HG02973 (cell line): Measurements from ENCODE around the gene LRRFIP2.
A peak's percentile ranks its signal among the peaks of the same experiment; 100 is the strongest.
"Not testable (repeated sequence)": the region's sequence is repeated elsewhere in the genome, so short reads cannot be mapped to it uniquely, and the experiment has no call there.

Experiments
- ATAC-seq: cut with Tn5 transposase; IDR thresholded peaks from one replicate; pipeline ENCODE4 v1.9.1; 2021; ENCODE audit warnings: moderate library complexity; ENCODE audit not compliant: unreplicated experiment

Gene LRRFIP2

DNA sequence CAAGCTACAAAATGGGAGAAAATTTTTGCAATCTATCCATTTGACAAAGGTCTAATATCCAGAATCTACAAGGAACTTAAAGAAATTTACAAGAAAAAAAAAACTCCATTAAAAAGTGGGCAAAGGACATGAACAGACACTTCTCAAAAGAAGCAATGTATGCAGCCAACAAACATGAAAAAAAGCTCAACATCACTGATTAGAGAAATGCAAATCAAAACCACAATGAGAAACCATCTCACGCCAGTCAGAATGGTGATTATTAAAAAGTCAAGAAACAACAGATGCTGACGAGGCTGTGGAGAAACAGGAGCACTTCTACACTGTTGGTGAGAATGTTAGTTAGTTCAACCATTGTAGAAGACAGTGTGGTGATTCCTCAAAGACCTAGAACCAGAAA is 27.5 kb downstream of the LRRFIP2 start:
- ATAC-seq, result not testable (repeated sequence)

DNA sequence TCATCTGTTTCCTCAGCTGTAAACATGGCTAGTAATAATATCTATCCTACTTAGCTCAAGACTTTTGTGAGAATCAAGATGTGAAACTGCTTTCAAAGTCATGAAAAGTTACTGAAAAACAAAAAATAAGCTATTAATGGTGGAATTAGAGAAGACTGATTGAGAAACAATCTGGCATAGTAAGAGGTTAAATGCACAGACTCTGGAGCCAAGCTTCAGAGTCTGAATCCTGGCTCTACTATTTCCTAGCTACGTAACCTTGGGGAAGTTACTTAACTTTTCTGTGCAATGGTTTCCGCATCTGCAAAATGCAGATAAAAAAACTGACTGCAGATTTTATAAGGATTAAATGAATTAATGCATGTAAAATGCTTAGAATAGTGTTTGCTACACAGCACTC is 28.8 kb downstream of the LRRFIP2 start:
- ATAC-seq, result no peak

DNA sequence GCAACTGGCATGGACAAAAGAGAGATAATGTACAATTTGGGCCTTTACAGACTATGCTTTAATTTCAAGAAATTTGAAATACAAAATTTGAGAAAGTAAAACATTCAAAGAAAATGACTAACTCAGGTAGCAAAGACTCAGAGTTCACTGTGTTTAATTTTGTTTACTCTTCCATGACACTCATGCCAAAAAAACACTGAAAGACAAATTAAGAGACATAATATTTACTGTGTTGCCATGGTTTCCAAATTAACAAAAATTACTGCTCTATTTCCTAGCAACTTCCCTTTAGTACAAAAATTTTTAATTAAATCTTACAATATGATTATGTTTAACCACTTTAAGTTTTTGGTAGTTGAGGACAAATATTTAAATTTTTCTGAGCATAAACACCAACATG is 29.6 kb downstream of the LRRFIP2 start:
- ATAC-seq, result no peak

DNA sequence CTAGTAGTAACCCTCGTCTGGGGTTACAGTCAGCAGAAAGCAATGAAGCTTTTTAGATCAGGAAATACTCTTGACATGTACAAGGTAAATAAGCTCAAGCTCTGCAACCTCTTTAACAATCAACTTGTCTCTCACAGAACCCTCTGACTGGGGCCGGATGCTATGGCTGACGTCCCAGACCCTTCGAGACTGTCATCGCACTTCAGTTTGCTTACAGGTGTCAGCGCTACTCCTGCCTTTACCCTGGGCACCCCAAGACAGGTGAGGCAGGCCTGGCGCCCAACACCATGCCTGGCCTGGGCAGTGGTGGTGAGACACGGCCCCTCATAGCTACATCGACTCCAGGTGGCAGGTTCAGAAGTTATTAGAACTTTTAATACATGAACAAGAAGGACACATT is 30.6 kb downstream of the LRRFIP2 start:
- no peak for ATAC-seq

DNA sequence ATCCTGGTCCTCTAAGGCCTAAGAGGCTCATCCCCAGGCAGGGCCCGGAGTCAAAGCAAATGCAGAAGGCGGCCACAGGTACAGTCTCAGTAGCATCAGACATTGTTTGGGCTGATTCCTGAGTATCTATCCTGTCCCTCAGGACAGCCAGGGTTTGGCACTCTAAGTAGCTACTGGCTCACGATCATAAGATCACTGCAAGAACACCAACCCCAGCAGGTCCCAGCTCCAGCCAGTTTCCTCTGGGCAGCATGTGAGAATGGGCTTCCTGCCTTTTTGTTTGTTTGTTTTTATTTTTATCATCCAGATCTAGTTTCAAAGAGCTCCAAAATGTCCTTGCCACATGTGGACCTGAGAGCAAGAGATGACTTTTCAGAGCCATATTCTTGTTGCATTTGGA is 32.7 kb downstream of the LRRFIP2 start:
- no peak for ATAC-seq

DNA sequence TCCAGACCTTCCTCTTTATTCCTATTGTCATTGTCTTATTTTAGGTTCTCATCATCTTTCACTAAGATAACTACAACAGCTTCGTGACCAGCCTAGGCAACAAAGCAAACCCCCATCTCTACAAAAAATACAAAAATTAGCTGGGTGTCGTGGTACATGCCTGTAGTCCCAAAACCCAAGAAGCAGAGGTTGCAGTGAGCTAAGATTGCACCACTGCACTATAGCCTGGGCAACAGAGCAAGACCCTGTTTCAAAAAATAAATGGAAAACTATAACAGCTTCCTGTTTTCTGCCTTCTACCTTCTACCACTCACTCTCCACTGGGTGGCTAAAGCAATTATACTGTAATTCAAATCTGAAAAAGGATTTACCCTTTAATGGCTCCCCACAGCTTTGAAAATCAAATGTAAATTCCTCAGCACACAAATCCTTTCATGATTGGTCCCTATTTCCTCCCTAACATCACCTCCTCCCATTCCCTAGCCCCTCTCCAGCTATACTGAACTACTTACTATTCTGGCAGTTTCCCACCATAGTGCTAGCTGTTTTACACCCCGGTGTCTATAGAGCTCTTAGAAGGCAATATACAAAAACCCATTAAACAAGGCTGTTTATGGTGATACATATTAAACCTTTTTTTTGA is 33.4 kb downstream of the LRRFIP2 start:
- ATAC-seq, result no peak

DNA sequence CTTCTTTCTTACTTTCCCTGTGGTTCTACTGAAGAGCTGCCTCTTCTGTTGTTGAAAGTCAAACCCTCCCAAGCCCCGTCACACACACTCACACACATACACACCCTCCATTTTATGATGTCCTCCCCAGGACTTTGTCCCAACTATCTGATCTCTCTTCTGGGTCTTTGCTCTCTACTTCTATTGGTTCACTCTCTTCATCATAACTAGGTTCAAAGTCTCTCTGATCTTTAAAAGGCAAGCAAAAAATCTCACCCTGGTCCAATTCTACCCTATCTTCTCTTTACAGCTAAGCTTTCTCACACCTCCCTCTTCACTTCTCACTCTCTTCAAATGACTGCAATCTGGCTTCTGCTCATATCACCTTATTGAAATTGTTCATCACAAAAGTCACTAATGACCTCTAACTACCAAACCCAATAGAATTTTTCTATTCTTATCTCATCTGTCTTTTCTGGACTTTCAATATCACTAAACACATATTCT is 34.8 kb downstream of the LRRFIP2 start:
- peak; percentile 64 for ATAC-seq

DNA sequence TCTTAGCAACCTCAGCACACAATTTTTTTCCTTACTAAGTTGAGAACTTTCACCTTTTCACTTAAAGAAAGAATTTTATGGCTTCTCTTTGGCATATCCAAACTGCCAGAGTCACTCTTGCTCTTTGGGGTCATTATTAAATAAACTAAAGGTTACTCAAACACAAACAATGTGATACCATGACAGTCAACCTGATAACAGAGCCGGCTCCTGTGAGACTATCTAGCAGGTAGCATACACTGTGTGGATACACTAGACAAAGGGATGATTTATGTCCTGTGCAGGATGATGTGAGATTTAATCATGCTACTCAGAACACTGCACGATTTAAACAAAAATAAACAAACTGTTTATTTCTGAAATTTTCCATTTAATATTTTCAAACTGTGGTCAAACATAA is 35.6 kb downstream of the LRRFIP2 start:
- no peak for ATAC-seq

DNA sequence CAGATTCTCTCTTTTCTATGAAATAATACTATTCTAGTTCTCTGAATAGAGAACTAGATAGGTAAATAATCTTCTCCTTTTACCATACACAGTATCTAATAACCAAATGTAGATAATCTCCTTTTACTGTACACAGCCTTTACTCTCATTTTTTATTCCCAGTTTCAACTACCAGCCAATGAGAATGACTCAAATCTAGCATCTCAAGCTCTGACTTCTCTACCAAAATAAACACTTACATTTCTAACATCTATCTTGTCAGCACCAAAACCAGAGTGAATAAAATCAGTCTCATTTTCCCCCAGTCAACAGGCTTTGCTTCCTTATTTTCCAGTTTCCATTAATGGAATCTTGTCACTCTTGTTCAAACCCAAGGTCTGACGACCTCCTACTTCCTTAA is 36.9 kb downstream of the LRRFIP2 start:
- no peak for ATAC-seq

DNA sequence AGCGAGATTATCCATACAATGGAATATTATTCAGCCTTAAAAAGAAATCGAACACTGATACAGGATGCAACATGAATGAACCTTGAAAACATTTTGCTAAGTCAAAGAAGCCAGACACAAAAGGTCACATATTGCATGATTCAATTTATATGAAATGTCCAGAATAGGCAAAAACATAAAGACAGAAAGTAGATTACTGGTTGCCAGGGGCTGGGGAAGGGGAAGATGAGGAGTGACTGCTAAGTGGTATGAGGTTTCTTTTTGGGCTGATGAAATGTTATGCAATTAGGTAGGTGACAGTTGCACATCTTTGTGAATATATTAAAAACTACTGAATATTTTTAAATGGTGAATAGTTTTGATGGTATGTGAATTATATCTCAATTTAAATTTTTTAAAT is 38.3 kb downstream of the LRRFIP2 start:
- no peak for ATAC-seq

DNA sequence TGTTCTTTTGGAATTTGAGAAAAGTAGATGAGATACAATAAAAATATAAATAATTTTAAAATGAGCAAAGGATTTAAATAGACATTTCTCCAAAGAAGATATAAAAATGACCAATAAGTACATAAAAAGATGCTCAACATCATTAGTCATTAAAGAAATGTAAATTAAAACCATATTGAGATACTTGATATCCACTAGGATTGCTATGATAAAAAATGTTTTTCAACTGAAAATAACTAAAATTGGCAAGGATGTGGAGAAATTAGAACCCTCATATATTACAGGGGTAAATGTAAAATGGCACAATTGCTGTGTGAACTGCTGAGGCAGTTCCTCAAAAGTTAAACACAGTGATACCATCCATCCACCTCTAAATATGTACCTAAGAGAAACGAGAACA is 38.8 kb downstream of the LRRFIP2 start:
- no peak for ATAC-seq

DNA sequence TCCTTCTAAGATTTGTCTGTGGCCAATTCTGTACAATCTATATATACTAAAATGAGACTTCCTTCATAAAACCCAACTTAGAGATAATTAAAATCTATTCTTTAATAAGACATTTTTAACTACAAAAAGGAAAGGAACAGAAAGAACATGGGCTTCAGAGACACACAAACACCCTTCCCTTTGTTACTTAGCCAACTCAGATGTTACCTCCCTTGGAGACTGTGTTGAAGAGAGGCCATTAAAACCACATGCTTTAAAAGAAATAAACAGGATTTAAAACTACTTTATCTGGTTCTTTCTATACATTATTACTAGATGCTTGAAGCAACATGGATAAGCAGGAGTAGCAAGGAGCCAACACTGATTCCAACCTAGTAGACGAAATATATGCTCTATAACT is 42.0 kb downstream of the LRRFIP2 start:
- ATAC-seq, result no peak

DNA sequence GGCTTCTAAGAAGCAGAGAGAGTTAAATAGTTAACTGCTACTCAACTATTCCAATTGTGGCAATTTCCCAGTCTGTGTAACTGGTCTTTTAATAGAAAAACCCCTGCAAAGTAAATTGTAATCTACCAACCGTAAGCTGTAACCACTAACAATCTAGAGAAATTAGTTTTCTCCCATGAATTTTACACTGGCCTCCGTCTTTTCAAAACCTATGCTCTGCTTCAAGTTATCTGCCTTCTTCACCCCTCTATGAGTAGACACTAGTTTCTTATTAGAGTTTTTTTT is 42.6 kb downstream of the LRRFIP2 start:
- ATAC-seq, result no peak

DNA sequence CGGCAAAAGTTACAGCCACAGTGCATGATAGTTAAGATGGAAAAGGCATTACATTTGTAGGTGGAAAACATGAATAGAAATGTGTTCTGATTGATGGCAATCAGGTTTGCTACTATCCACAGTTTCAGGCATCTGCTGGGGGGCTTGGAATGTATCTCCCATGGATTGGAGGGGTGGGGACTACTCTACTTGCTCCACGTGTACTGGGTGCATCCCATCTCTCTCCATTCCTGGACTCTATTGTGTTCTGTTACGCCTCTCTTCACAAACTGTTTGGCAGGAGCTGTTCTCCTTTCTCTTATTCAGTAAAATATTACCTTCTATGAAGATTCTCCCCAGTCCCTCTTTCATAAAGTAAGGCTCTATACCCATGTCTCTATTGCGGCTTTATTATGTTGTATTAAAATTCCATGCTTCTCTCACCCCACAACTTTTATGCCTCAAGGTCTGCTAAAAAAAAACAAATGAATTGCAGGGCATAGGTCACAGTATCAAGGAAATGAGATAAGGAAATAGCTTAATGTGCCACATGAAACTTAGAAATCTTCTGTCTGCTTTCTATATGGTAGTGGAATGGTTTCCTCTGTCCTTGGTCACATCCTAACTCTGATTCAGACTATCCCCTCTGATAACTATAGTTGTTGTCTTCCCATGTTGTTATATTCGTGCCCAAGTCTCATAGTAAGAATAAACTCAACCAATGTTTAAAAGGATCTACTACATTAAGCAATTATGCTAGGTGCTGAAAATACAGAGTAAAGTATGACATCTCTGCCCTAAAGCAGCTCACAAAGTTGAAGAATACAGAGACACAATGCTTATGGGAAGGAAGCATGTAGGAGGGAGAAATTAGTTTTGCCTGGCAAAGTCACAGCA is 43.2 kb downstream of the LRRFIP2 start:
- ATAC-seq, result no peak

DNA sequence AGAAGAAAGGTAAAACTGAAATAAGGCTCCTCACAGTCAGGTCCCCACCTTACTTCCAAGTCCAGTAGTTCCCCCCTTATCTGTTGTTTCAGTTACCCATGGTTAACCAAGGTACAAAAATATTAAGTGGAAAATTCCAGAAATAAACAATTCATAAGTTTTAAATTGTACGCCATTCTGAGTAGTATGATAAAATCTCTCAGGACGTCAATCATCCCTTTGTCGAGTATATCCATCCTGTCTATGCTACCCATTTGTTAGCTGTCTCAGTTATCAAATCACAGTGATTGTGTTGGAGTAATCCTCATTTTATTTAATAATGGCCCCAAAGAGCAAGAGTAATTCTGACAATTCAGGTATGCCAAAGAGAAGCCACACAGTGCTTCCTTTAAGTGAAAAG is 43.9 kb downstream of the LRRFIP2 start:
- ATAC-seq, result no peak

DNA sequence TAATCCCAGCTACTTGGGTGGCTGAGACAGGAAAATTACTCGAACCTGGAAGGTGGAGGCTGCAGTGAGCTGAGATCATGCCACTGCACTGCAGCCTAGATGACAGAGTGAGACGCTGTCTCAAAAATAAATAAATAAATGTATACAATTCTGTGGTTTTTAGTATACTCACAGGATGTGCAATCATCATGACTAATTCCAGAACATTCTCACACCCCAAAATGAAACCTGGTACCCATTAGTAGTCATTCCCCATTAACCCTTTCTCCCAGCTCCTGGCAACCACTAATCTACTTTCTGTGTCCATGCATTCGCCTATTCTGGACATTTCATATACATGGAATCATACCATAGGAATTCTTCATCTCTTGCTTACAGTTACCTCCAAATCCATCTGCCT is 44.5 kb downstream of the LRRFIP2 start:
- peak; percentile 77 for ATAC-seq

DNA sequence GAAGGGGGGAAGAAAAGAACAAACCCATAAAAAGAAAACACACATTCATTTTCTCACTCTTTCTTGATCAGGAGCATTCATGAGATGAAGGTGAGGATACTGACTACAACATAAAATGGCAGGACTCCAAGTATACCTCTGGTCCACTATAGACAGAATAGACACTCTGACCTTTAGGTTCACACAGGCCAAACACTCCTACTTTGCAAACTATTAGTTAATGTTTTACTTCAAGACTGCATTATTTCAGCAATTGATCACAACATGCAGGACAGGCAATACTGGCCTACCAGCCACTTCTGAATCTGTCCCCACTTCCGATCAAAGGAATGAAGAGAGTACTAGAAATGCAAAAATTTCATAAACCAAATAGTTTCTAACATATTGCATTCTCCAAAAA is 47.0 kb downstream of the LRRFIP2 start:
- ATAC-seq, result no peak

DNA sequence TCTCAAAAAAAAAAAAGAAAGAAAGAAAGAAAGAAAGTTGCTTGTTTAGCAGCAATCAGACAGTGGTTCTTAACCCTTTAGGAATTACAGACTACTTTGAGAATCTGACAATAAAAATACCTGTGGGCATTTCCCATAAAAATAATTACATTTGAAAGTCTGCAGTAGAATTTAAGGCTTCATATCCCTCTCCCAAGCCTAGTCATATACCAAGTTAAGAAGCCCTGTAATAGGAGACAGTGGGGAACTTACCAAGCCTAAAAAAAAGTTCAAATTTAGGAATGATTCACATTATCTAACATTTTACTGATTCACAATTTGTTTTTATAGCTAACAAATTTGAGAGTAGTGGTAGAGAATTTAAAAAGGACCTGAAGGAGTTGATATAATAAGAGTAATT is 47.5 kb downstream of the LRRFIP2 start:
- no peak for ATAC-seq

DNA sequence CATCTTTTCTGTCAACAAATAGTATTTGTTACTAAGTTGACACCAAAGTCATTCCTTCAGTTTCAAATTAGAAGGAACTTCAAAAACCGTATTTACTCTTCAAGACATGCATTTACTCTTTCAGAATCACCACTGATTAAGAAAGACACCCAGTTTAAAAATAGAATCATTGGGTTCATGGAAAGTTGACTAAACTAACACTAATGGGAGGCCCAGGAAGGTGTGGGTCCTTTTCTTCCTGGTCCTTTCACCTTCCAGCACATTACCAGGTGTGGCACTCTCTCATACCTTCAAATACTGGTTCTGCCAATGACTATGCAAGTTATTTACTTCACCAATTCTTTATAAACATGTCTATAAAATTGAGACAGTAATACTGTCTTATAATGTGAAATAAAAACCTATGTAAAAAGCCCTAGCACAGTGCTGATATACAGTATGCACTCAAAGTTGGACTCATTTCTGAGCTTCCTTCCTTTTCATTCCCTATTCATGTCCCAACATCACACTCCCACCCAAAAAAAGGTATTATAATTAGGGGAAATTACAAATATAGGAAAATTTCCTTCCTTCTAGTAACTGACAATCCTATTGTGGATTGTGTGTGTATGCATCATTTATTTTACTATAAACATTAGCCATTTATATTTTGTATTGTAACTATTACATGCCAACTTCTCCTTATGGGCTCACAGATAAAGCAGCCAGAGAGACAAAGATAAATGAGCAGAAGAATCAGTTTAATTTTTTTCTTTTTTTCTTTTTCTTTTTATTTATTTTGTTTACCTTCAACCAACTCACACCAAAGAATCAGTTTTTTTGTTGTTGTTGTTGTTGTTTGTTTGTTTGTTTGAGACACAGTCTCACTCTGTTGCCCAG is 48.9 kb downstream of the LRRFIP2 start:
- no peak for ATAC-seq

DNA sequence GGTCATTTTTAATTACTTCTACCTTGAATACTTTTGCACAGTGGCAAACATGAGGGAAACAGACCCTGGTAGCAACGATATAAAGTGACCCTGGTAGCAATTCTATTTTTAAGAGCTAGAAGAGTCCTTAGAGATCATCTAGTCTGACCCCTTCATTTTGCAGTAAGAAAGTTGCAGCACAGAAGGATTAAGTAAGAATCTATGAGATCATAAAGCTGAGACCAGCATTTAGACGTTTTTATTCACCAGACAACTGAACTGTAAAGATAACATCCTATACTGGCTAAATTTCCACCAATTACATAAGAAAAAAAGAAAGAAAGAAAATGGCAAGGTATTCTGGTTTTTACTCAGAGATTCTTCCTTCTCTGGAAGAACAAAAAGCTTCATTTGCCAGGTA is 49.9 kb downstream of the LRRFIP2 start:
- no peak for ATAC-seq

DNA sequence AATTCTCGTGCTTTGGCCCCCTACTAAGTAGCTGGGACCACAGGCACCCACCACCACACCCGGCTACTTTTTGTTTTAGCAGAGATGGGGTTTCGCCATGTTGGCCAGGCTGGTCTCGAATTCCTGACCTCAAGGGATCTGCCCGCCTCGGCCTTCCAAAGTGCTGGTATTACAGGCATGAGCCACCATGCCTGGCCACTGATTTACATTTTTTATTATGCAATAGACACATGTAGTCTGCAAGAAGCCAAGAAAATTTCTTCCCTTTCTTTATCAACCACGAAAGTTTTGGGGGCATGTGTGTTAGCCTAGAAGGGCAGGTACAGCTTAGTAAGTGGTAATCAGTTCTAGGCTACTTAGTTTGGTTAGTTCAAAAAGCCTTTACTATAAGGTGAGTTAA is 51.1 kb downstream of the LRRFIP2 start:
- ATAC-seq, result no peak

DNA sequence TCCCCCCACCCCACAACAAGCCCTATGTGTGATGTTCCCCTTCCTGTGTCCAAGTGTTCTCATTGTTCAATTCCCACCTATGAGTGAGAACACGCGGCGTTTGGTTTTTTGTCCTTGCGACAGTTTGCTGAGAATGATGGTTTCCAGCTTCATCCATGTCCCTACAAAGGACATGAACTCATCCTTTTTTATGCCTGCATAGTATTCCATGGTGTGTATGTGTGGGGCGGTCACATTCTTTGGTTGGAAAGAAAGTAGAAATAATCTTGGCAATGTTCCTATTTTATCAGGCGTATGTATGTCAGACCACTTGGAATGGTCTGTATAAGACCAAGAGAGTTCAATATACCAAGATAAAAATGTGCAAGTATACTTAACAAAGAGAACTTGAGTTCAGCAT is 52.3 kb downstream of the LRRFIP2 start:
- not testable (repeated sequence) for ATAC-seq
